Measurements from ENCODE around the gene GPC6. TPM values are rescaled to one million over a fixed set of nuclear protein-coding genes. Genes with fewer than 3 reads are reported as not detected.

GPC6 gene
- polyA plus RNA-seq, 1 donor = 66.0 TPM

- no peak for DNase-seq
These were observed 39.2 kb downstream of the GPC6 start for GRCh38 chr13:93265800-93266199.

GRCh38 chr13:93266681-93267080, 40.1 kb downstream of the GPC6 start:
- no peak for DNase-seq

GRCh38 chr13:93268327-93269028, 41.9 kb downstream of the GPC6 start:
- DNase-seq = no peak

- DNase-seq = no peak
These were observed 44.4 kb downstream of the GPC6 start for GRCh38 chr13:93270769-93271742.

GRCh38 chr13:93279982-93280381, 53.4 kb downstream of the GPC6 start:
- DNase-seq = no peak

- DNase-seq = no peak
These were observed 54.1 kb downstream of the GPC6 start for GRCh38 chr13:93280688-93281087.

DNA sequence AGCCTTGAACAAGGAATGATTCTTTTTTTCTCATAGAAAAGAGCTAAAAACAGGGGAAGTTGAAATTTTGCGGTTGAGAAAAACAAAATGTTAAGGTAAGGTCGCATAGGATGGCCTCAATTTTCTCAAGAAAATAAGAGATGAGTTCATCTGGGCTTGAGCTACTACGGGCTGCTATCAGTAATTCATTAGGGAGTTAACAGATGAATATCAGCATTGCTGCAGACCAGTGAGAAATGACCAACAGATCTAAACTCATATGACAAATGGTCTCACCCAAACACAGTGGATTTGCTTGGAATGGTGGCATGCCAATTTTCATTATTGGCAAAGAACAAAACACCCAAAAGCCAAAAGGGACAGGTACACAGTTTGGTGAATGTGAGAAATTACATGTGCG, 56.6 kb downstream of the GPC6 start:
- DNase-seq = no peak

- no peak for DNase-seq
These were observed 57.5 kb downstream of the GPC6 start for GRCh38 chr13:93284064-93284463.

DNA sequence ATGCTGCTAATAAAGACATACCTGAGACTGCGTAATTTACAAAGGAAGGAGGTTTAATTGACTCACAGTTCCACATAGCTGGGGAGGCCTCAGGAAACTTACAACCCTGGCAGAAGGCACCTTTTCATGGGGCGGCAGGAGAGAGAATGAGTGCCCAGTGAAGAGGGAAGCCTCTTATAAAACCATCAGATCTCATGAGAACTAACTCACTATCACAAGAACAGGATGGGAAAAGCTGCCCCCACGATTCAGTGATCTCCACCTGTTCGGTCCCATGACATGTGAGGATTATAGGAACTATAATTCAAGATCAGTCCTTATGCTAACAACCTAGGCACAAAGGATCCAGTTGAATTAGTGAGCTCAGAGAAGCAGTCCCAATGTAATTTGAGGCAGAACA, 59.4 kb downstream of the GPC6 start:
- DNase-seq = no peak

DNA sequence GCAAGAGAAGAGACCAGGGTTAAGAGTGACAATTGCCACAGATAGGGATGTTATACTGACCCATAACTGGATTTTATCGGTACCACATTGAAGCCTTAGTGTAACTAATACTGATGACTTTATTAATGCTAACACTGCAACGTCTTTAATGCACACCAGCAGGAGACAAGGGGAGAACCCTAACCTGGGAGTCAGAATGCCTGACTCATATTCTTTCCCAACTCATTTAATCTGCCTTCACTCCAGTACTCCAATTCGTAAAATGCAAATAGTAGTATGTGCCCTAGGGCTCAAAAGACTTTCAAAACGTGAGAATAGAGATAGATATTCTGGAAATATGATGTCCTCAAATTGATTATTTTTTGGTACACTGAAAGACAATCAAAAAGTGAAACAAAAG, 62.4 kb downstream of the GPC6 start:
- DNase-seq = no peak

- DNase-seq = no peak
These were observed 63.2 kb downstream of the GPC6 start for GRCh38 chr13:93289842-93290241.

DNA sequence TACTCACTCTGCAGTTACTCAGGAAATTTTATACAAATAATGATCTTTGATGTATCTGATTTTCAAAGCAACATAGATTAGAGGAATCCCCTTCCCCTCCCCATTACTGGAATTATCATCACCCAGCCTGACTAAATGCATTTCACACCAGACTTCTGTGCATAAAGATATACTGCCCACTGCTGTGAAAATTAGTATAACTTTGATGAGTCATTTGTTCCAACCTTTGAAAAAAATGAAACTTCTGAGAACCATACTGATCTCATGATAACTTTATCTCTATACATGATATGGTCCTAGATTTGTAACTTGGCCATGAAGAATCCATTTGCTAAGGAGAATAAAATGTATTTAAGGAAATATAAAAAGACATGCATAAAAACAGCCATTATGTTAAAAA, 63.9 kb downstream of the GPC6 start:
- DNase-seq = no peak

DNA sequence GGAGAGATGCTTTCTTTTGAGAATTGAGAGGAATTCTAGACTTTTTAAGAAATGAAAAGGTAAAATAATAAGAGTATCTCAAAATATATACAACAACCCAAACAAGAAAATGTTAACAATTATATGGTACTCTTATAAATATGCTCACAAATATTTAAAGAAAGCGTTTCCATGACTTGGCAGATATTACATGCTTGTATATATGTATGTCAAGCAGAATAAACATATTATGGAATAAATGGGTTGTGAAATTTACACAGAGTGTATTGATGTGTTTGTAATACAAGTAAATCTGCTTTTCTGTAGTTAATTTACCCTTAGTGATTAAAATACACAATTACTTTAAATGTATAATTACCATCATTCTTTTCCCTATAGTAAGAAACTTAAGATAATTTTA, 65.8 kb downstream of the GPC6 start:
- no peak for DNase-seq

GRCh38 chr13:93293710-93294109, 67.1 kb downstream of the GPC6 start:
- DNase-seq = no peak

GRCh38 chr13:93296584-93296983, 70.0 kb downstream of the GPC6 start:
- no peak for DNase-seq

DNA sequence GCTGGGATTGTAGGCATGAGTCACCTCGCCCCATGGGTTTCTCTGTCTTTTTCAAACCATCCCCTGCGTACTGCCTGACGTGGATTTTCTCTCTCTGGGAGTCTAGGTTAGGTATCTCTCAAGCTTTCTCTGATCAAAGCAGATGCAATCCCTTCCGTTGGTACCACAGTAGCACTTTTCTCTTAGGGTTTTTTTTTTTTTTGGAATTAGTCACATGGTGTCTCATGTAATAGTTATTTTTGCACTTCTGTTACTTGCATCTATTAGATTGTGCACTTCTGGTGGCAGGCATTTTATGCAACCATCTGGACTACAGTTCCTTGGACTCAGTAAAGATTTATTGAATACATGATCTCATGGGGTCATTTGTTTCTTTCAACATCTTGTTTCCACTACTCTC, 72.1 kb downstream of the GPC6 start:
- no peak for DNase-seq

GRCh38 chr13:93304134-93304533, 77.5 kb downstream of the GPC6 start:
- DNase-seq = no peak

DNA sequence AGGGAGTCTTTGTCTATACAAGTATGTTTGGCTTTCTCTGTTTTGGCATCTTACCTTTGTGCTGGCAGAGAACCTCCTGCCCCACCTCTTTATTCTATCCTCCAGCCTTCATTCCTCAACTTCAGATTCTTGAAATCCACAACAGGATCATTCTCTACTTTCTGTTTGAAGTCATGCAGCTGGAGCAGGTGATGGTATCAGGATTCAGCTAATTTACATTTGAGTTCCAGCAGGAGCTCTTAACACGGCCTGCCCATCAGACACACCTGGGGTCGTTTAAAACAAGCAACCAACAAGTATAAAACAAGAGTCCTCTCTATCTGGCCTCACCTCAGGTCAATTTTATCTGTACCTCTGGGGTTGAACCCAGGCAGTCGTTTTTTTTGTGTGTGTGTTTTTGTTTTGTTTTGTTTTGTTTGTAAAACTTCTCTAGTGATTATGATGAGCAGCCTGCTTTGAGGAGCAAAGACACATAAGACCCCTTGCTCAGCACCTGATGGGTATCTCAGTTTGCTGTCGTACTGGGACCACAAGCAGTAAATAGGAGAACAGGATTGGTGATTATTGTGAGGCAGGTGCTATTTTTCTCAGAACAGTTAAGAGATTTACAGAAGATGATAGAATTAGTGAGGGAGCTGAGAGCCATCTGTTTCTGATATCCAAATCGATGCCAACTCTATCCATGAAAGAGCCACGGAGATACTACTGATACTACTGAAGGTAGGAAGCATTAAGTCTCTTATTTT, 78.4 kb downstream of the GPC6 start:
- no peak for DNase-seq

DNA sequence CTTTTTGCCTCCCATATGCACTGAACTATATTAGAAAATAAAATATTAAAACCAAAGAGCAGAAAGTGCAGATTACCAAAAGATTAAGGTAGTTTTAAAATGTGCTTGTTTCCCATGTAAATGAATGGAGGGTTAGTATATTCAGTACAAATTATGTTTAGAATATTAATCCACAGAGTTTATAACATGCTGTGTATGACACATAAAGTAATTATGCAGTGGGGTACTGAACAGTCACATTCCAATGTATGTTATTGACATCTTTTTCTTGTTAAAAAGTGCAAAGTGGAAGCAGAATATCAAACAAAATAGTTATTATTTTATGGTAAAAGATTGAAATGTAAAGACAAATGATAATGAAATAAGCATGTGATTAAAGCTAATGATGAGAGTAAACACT, 79.3 kb downstream of the GPC6 start:
- DNase-seq = no peak

DNA sequence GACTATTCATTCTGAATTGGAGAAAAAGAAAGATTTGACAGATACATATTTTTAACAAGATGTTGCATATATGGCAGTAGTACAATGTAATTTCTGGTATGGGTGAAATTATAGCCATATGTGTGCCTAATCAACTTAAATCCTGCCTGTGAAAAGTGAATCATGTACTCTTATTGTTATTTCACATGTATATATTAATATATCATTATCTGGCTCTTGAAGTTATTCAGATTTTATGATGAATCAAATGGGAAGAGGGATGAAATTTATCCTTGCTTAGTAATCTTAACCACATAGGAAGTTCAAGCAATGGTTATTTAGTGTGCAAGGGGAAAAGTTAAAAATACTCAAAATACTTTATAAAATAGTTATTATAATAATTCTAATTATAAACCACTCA, 80.5 kb downstream of the GPC6 start:
- no peak for DNase-seq

DNA sequence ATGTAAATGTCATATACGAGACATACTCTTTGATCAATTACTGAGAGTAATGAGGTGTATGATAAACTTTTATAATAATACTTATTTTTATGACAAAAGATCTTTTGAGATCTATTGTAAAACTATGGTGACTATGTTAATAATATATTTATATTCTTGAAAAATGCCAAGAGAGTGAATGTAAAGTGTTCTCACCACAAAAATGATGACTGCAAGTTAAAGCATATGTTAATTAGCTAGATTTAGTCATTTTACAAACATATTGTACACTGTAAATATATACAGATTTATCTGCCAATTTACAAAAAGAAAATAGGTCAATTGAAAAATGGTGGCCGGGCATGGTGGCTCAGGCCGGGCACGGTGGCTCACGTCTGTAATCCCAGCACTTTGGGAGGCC, 81.0 kb downstream of the GPC6 start:
- DNase-seq = no peak

DNA sequence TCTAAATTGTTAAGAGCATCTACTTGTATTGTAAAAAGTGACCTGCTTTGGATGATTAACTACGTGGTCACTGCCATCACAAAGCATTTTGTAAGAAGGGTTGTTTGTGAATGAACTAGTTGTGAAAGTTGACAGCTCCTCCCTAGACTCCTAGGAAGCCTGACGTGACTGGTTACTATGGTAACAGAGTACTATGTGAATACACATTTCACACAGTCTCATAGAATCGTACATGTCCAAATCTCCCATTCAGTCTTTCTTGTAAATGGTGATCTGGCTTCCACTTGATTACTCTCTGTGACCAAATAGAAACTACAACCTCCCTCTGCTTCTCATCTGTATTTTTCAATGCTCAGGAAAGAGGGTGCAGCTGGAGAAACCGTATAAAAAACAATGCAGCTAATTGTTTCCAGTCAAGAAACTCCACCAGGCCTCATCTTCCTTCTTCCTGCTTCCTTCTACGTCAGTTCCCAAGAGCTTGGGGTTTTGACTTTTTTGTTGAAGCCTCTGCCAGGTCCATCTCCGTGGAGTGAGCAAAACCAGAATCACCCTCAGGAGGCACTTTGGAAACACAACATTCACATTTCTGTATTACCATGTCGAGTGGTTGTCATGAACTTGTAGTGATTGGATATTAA, 83.4 kb downstream of the GPC6 start:
- no peak for DNase-seq

Measured in left kidney (tissue), 2 donors.